DMS114 treated with DMSO at 0.1 percent for 48 hours (cell line): ENCODE data around the gene SLC16A9.
"Not testable (repeated sequence)": the region's sequence is repeated elsewhere in the genome, so short reads cannot be mapped to it uniquely, and the experiment has no call there.

ENCODE experiments used
- DNase-seq: peaks from one replicate; lab custom pipeline; 2025; ENCODE audit not compliant: unreplicated experiment; lab: John Stamatoyannopoulos, UW

SLC16A9 gene

DNA sequence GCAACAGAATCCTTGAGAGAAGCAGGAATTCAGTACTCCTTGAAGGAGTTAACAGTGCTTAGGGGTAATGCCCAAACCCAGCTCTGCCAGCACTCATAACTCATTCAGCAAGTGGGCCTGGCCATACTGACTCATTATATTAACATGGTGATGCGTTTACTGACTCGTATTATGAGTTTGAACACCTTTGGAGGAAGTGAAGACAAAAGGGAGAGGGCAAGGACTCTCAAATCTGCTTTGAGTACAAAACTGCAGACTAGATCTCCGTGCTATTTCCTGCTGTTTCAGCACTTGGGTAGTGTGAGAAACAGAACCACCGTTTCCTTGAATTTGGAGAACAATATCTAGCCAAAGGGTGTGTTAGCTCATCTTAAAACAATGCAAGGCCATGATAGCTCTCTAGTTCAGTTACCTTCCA, 30.8 kb downstream of the SLC16A9 start:
- no peak for DNase-seq

DNA sequence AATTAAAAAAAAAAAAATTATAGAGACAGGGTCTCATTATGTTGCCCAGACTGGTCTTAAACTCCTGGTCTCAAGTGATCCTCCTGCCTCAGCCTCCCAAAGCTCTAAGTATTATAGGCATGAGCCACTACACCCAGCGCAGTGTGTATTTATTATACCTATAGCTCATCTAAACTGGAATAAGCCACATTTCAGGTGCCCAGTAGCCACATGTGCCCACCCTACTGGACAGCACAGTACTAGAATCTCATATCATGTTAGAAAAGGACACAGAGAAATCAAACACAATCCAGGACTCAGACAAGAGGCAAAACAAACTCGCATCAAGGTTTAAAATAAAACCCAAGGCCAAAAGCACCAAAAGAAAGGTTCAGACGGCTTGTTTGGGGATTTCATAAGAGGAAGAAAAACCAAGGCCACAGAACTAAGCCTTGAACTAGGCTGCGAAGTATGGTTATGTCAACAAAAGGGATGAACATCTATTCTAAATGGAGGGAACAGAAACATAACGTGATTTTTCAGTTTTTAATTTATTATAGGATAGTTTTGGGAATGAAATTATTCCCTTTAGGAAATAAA, 32.3 kb downstream of the SLC16A9 start:
- DNase-seq, result no peak

DNA sequence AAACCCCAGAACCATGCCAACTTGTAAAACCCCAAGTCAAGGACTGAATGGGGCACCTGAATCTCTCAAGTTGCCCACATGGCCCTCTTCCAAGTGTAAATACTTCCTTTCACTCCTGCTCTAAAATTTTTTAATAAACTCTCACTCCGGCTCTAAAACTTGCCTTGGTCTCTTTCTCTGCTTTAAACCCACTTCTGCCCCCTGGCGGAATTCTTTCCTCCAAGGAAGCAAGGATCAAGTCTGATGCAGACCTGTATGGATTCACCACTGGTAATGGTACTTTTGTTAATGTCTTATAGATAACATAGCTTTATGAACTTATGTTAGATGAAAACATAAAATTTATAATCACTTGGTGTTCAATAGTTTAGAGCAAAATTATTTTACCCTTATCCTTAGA, 33.8 kb downstream of the SLC16A9 start:
- no peak for DNase-seq

DNA sequence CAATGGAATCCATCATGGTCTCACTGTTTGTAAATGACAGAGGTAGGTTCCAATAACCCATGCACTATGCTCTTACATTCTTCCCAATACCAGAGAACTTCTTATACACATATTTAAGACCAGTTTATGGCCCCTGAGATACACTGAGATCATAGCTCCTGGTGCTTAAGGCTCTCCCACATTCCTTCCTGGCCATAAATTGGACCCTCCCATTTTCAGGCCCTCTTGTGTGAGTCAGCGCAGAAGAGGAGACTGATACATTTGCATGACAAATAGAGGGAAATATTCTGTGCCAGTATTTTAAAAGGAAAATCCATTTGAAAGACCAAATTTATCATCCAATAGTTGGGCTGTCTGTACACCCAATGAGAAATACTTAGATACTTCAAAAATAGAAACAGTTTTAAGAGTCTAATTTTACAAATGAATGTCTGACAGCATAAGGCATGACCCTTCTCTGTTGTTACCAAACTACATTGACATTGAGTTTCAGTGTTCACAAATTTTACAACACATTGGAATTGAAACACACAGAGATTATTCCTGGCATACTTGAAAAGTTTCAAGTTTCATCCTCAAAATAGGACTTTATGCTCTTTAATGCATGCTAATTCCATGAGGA, 35.3 kb downstream of the SLC16A9 start:
- no peak for DNase-seq

DNA sequence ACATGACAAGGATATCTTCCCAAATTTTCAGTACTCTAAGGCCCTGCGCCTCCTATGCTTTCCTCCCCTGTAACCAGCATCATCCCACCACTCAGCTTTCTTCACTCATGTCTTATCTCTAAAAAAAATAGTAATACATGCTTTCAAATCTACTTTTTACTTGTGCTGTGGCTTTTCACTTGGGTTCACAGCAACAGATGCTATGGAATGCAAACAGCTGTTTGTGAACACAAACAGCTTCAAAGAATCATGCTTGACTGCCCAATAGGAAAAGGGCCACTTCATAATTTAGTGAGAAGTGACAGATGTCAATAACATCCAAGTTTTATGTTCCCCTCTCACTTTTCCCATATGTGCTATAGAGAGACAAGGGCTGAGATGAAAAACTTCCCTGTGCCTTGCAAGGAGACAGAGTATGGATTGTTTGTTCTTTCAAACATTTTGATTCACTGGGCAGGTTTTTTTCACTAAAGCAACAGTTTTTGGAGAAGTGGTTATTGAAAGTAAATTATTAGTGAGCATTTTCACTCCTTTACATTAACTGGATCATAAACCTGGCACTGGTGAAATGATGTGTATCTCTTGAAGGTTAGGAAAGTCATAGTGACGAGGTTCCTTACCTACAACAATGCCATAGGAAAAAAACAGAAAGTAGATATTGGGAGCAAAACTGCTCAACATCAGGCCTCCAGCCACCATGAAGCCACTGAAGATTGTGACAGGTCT, 37.3 kb downstream of the SLC16A9 start:
- no peak for DNase-seq

DNA sequence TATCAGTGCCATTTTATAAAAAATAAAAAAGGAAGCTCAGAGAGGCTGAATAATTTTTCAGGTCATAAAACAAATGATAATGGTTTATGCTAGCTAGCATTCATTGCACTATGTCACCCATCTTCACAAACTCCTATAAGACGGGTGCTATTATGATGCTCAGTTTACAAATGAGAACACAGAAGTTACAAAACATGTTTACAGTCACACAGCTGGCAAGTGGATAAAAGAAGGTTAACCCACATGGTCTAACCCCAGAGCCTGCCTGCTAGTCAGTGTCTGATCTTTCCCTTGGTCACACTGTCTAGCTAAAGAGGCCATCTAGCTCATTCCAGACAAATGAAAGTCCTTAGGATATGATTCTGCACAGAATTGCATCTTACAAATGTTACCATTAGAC, 39.4 kb downstream of the SLC16A9 start:
- no peak for DNase-seq

DNA sequence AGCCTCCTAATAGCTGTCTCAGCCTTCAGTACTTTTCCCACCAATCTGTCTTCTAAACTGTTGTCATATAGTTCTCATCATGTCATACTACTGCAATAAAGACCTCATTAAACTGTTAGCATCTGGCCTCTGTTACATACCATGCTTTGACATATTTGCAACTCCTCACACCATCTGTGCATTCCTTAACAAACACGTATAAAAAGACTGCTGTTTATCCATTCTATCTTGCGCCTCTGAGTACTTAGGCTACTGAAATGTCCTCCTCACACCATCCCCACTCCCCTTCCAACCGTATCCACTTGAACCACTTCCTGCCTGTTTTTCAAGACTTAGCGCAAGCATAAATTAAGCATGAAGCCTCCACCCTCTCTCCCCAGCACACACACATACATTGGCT, 41.6 kb downstream of the SLC16A9 start:
- no peak for DNase-seq

DNA sequence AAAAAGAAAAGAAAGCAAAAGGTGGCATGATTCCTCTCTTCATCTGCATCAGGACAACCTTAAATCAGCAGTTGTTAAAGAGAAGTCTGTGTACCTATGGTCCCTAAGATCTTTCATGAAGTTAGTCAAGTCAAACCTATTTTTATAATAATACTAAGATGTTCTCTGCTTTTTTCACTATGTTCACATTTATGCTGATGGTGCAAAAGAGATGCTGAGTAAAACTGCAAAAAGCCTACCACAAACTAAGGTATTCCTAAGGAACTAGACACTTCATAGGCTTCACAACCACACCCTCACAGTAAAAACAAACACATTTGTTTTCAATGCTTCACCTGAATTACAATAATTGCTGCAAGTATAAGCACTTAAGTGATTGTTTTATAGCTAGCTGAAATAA, 43.3 kb downstream of the SLC16A9 start:
- no peak for DNase-seq

DNA sequence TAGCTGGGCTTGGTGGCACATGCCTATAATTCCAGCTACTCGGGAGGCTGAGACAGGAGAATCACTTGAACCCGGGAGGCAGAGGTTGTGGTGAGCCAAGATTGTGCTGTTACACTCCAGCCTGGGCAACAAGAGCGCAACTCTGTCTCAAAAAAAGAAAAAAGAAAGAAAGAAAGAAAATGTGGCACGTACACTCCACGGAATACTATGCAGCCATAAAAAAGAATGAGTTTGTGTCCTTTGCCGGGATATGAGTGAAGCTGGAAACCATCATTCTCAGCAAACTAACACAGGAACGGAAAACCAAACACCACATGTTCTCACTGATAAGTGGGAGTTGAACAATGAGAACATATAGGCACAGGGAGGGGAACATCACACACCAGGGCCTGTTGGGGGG, 46.4 kb downstream of the SLC16A9 start:
- DNase-seq, result not testable (repeated sequence)

DNA sequence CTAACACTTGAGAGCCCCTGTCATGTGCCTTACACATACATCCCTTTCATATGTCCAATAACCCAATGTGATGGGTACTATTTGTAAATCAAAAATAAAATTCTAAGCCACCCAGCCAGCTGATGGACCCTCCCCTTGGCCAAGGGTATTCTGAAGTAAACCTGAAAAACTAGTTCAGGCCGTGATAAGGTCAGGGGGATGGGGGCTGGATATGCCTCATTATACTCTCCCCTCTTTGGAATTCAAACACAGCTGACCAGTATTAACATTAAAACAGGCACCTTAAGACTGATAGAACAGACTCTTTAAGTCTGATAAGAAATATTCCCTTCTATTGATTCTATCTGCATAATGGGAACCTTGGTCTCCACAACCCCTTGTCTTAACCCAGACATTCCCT, 51.9 kb downstream of the SLC16A9 start:
- no peak for DNase-seq

DNA sequence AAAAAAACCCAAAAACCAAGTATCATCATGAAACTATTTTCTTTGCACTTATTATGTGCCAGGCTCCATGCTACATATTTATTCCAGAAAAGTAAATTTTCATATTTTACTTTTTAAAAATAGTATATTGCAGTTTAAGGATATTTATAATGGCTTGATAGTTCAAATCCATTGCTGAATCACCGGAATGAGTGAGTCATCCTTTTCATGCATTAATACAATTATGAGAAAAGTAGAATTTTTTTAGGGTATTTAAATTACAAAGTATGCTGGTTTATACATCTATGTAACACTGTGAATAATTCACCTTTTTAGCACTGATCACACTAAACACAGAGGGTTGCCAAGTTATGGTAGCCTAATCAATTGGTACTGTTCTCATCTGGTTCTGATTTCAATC, 54.3 kb downstream of the SLC16A9 start:
- no peak for DNase-seq

DNA sequence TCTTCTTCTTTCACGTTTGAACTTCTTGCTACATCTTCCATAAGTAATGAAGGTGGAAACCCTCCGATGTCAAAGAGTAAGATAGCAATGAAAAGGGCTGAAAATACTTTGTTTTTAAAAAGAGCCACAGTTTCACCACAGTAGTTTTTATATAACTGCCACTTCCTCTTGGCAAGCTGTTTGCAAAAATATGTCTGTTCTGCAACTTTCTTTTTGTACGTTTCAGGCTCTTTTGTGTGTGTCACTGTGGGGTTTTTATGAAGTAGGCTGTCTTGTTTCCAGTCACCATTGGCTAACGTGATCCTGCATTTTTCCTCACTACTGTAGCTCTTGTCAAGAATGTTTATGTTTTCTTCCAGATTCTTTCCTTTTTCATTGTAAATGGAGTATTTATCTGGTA, 55.6 kb downstream of the SLC16A9 start:
- no peak for DNase-seq

DNA sequence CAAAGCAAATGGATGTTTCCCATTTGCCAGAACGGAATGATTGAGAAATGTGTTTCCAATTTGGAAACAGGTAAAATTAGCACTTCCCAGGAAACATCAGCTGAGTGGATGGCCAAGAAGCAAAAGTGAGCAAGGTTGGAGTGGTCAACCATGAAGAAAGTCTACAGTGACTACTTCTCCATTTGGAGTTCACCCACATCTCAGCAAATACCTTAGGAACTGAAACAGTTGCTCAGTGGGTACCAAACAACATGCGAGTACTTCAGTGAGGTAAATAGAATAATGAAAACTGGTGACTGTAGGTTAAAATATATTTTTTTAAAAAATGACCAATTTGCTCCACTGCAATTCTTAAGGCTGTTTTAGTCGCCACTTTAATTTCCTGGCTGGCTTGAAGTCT, 57.7 kb downstream of the SLC16A9 start:
- DNase-seq, result no peak

DNA sequence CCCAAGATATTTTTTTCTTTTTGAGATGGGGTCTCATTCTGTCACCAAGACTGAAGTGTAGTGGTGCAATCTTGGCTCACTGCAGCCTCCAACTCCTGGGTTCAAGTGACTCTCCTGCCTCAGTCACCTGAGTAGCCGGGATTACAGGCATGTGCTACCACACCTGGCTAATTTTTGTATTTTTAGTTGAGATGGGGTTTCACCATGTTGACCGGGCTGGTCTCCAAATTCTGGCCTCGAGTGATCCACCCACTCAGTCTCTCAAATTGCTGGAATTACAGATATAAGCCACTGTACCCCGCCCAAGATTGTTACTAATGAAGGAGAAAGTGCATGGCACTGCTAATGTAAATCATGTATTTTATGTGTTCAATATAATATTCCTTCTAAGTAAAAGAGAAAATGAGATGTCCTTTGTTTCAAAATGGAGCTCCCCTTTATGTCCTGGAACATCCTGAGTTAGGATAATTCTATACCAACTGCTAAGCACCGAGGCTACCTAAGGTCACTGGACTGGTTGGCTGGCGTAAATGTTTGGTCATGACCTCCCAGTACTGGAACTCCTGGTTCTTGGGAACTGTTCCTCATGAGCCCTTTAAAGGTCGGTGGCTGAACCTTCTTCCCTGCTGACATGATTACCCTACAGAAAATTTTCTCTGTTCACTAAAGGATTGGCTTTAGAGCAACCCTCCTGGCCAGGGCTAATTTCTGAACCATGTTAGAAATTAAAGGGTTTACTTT, 59.9 kb downstream of the SLC16A9 start:
- DNase-seq, result no peak

DNA sequence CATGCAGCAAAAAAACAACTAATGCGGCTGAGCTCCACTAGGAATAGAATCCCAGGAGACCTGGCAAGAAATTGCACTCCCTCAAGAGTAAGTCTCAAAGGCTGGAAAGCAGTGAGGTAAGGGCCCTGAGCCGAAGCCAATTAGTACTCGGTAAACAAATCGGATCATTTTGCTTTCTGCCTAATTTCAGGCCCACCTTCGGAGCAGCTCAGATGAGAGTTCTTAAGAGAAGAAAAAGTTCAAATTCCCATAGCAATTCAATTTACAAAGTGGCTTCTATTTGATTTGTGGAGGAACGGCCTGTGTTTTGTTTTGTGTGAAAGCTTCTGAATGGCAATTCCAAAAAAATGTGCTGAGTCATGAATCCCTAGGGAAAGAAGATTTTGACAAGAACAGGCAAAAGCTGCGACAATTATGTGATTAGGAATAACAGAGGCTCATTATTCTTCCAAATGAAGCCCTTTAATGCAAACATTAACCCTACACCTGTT, 60.9 kb downstream of the SLC16A9 start:
- no peak for DNase-seq

DNA sequence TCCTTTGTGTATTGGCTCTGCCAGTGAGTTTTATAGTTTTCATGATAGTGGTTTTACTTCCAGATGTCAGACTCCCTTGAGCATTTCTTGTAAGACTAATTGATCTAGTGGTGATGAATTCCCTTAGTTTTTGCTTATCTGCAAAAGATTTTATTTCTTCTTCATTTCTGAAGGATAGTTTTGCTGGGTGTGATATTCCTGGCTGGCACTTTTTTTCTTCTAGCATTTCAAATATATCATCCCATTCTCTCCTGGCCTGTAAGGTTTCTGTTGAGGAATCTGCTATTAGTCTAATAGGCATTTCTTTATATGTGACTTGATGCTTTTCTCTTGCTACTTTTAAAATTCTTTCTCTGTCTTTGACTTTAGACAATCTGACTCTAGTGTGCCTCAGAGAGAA, 64.8 kb downstream of the SLC16A9 start:
- no peak for DNase-seq

DNA sequence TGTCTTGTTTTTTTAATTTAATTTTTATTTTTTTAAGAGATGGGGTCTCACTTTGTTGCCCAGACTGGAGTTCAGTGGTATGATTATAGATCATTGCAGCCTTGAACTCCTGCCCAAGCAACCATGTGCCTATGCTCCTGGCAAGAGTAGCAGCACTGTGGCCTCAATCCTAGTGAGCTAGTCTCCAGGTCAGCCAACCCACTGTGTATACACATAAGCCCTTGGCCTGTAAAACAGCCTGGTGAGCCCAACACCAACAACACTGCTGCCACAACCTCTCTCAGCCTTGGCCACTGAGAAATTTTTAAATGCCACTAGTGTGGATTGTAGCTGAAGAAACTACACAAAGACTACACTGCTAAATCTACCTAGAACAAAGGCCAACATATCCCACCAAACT, 68.0 kb downstream of the SLC16A9 start:
- not testable (repeated sequence) for DNase-seq

DNA sequence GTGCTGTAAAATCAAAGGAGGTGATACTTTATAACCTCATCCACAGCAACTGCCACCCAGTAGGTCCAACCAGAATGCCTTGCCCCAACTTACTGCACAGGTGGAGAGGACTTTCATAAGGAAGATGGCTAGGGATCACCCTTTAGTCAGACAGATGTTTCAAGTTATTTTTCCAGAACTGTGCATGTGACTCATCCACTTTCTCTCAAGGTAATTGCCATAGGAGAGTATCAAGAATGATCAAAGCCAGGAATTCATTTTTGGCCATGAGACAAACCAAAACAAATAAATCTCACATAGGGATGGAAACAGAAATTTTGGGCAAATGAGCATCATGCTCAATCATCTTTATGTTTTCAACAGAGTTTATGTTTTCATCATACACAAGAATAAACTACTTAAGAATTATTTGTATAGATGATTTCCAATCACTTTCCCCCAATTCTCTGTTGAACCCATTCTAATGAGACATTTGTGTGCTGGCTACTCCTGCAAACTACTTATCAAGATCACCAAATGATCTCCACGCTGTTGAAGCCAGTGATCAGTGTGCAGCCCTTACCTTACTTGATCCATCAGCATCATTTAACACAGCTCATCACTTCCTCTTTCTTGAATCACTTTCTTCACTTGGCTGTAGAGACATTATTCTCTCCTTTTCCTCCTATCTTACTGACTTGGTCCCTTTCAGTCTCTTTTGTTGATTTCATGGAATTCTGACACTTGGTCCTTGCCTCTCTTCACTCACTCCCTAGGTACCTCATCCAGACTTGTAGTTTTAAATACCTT, 74.0 kb downstream of the SLC16A9 start:
- DNase-seq, result no peak

DNA sequence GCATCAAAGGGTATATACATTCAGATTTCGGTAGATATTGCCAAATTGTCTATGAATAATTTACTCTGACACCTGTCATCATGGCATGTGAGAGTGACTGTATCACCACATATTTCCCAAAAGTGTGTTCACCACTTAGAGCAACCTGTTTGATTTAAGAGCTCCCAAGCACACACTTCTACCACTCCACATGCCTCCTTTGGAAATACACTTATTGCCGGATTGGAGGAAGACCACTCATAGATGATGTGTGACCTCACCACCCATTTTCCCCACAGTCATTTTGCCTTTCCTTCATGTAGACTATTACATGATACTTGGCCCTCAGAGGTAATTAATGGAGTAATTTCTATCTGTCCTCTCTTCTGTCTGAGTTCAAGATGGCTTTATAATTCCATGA, 75.5 kb downstream of the SLC16A9 start:
- DNase-seq, result no peak

DNA sequence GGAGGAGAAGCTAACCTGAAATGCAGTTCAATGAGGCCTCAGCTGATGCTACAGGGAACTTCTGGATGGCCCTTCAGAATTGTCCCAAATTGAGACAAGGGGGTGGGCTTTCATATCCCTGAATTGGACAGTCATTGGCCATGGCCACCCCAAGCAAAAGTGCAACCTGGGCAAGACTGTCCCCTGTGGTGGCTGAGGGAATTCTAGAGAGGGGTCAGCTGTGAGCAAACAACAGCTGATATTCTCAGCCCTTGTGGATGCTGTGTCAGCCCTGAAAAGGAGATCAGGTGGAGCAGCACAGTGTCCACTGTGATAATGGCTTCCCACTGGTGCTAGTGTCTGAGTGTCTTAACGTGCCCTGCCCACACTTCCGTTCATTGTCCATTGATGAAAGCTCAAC, 76.6 kb downstream of the SLC16A9 start:
- DNase-seq, result no peak
